HG03135 (cell line): ENCODE data around the gene GRK4.
"Not testable (repeated sequence)": the region's sequence is repeated elsewhere in the genome, so short reads cannot be mapped to it uniquely, and the experiment has no call there.

Experiments
- ATAC-seq: cut with Tn5 transposase; IDR thresholded peaks from one replicate; pipeline ENCODE4 v1.9.1; 2021; ENCODE audit warnings: mild to moderate bottlenecking, moderate library complexity; ENCODE audit not compliant: unreplicated experiment

The GRK4 gene

DNA sequence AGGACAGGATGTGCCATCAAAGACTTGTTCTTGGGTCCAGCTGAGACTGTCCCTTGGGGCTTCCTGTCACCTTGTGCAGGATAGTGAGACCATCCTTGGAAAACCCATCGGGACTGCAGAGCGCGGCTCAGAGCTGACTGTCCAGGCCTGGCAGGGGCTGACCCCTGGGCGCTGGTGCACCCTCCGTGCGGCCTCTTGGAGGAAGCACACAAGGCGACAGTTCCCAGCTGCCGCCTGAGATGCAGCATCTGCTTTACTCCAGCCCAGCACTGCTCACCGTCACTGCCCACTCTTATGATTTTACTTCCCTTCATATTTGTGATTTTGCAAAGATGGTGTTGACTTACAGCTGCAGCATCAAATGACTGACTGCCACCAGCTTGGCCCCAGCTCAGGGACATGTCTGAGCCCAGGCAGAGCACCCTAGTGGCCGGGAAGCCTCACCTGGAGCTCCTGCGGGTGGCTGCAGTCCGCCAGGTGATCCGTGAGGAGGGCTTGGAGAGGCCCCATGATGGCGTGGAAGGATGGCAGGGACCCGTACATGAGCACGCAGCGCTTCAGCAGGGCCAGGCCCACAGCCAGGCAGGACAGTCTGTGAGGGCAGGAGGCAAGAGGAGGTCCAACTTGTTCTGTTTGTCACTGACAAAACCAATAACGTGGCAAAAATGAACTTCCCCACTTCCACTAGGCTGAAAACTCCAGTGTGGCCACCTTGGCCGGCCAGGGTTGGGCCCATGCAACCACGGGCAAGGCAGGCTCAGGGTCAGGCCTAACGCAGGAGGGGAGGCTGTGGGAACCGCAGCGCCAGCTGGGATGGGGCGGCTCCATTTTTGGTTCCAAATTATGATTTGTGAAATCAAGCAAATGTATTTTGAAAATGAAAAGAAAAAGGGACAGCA lies 22.0 kb upstream of the GRK4 start:
- no peak for ATAC-seq

DNA sequence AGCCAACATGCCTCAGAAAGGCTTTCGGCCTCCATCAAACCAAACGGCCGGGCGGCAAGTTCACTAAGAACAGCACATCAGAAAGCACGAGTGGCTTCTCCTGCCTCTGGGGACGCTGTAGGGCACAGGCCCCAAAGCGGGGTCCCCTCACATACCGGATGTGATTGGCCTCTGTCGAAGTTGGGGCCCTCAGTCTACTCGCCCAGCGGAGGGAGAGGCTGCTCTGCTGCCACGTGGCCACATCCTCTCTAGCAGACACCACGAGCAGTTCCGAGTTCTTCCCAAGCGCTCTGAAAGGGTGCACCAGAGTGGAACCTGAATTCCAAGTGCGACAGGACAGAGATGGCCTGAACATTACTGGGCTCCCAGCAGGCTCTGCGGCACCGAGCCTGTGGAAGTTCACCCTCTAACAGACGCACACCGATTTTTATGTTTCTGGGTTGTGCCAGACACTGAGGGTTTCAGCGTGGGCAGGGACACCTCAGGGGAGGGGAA lies 21.3 kb upstream of the GRK4 start:
- ATAC-seq: no peak

DNA sequence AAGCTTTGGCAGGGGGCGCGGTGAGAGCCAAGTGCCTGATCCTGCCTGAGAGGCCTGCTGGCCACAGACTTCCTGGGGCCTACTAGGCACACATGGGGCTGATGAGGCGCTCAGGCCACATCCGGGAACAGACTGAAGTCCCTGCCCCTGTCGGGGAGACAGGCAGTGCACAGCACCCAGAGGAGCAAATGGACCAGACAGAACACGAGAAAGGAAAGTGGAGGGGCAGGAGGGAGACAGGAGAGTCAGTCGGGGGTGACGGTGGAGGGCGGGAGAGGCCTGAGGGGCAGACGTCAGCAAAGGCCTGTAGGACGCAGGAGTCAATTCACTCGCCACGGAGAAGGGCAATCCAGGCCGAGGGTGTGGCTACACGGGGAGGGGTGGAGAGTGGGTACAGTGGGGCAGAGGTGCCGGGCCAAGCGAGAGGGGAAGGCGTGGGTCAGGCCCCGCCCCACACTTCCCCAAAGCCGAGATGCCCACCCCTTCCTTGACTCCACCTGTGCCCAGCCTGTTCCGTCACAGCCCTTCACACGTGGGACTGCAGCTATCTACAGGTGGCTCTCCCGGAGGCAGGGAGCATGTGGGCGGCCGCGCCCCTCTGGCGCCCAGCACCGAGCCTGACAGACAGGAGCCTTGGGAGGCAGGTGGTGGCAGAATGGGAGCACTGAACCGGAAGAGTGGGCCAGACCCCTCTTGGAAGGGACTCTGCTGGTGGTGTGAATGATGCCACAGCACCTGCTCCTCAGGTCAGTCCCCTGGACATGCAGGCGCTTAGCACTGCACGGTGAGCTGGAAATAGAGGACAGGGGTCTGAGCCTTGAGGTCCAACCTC lies 20.6 kb upstream of the GRK4 start:
- no peak for ATAC-seq

DNA sequence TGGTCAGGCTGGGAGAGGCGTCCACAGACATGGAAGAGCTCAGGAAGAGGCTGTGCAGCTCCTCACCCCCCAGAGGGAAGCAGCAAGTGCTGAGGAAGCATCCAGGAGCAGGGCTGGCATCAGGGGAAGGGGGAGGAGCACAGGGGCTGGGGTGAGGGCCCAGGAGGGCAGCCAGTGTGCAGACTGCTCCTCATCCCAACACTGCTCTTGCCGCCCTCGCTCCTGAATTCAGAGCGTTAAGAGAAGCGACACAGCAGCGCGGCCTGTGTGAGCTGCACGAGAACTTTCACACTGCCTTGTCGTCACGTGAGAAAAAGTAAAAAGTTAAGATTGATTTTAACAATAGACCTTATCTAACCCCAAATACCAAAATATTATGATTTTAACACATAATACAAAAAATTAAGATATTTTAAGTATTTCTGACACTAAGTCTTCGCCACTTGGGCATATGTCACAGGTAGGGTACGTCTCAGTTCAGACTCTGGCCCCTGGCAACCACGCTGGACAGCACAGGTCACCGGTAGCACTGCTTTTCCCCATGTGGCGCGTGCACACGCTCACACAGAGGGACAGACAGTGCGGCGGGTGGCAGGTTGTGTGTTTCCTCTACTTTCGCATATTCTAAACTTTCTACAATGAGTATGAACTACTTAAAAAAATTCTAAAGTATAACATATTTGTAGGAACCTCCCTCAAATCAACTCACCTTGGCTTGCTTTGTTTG lies 19.8 kb upstream of the GRK4 start:
- no peak for ATAC-seq

- no peak for ATAC-seq
These were observed 19.3 kb upstream of the GRK4 start for GRCh38 chr4:2944091-2944482.

DNA sequence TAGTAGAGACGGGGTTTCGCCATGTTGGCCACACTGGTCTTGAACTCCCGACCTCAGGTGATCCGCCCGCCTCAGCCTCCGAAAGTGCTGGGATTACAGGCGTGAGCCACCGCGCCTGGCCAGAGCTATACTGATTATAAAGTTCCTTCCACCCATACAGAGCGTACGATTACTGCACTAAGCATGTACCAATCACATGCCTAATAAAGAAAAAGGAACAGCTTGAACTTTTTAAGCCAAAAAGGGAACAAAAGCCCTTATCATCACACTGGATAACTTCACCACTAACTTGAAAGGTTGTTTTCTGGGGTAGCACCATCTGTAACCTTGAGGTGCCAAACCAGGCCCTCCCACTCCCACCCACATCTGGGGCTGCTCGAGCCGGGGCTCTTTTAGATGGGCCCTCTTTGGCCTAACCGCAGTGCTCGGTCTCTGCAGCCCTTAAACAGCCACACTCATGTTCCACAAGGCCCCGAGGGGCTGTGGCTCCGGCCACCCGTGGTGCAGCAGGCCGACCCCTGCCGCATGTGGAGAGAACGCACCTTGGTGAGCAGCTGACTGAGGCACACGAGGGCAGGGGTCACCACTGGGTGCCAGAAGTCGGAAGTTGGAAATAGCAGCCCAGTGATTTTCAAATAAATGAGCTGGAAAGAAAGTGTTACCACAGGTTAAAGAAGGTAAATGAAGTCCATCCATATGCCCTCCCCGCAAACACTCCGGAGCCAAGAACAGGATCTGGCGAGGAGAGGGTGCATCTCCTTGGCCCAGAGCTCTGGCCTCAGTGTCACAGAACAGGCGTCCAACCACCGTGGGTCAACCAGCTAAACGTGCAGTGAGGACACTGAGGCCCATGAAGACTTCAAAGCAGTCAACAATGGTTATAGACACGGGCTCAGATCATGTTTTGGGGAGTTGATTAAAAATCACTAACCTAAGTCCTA lies 18.5 kb upstream of the GRK4 start:
- no peak for ATAC-seq

- ATAC-seq: not testable (repeated sequence)
These were observed 17.5 kb upstream of the GRK4 start for GRCh38 chr4:2945619-2946604.

DNA sequence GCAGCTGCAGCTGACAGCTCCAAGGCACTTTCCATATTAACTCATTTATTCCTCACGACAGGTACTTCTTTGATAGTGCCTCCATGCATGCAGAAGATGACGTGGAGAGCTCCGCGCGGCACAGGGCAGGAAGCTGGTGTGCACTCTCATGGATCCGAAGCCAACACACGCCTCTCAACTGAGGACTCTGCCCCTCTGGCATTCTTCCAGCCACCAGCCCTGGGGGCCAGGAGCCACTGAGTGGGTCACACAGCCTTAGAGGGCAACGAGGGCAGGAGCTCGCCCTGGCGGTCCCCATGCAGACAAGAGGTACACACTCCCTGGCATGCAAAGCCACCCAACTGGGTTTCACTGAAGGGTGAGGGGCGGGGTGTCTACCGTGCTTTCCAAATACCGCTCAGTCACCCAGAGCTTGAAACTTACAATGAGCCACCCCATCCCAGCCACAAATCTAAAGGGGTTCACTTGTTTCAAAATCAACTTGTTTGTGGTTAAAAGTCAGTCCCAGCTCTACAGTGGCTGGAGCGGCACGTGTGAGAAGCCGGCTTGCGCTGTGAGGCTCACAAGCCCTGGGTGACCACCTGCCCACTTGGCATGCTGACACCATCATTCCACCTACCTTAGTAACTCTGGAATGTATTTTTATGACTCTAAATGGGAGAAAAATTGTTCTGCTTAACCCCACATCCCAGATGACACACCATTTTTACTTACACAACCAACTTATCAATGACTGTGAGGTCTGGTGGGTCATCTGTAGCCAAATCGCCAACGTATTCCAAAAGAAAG lies 16.4 kb upstream of the GRK4 start:
- no peak for ATAC-seq

DNA sequence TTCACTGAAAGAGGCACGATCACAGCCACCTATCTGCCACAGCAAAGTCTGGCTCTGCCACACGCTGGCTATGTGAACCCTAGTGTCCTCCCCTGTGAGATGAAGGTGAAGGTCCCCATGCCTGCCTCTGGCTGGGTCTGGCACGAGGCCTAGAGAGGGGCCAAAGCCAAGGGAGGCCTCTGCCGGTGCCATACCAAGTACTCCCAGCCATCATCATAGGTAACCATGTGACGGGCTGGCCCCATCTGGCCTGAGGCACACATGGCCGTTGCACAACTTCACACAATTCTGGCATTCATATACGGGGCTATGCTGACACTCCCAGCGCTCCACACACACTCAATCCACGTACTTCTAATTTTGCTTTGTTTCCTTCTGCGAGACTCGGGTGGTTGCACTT lies 15.4 kb upstream of the GRK4 start:
- ATAC-seq: no peak

DNA sequence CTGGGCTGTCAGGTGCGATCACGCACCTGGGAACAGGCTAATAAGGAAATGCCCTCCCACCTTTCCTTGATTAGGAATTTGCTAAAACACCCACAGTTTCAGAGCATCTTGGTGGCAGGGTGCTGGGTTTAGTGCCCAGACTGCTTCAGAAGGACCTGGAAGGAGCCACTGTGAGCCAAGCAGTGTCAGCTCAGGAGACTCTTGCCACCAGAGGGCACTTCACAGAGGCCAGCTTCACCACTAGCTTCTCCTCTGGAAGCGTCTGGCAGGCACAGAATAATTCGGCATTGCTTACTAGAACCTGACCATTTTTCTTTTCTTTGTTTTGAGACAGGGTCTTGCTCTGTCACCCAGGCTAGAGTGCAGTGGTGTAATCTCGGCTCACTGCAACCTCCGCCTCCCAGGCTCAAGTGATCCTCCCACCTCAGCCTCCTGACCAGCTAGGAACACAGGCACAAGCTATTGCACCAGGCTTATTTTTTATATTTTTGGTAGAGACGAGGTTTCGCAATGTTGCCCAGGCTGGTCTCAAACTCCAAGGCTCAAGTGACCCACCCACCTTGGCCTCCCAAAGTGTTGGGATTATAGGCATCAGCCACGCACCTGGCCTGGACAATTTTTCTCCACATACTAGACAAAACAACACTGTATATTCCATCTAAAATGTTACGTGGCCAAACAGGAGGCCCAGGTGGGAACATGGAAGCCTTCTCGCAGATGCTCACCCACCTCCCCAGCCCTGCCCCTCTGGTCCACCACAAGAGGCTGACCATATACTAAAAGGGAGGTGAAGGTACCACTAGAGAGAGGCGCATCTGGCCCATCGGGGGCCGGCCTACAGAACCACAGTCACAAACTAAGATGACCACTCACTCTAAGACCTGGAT lies 14.2 kb upstream of the GRK4 start:
- ATAC-seq: no peak

GRCh38 chr4:2949782-2950125 lies 13.6 kb upstream of the GRK4 start:
- no peak for ATAC-seq

- no peak for ATAC-seq
These were observed 13.0 kb upstream of the GRK4 start for GRCh38 chr4:2950221-2950989.

- ATAC-seq: no peak
These were observed 9.9 kb upstream of the GRK4 start for GRCh38 chr4:2953496-2953895.

DNA sequence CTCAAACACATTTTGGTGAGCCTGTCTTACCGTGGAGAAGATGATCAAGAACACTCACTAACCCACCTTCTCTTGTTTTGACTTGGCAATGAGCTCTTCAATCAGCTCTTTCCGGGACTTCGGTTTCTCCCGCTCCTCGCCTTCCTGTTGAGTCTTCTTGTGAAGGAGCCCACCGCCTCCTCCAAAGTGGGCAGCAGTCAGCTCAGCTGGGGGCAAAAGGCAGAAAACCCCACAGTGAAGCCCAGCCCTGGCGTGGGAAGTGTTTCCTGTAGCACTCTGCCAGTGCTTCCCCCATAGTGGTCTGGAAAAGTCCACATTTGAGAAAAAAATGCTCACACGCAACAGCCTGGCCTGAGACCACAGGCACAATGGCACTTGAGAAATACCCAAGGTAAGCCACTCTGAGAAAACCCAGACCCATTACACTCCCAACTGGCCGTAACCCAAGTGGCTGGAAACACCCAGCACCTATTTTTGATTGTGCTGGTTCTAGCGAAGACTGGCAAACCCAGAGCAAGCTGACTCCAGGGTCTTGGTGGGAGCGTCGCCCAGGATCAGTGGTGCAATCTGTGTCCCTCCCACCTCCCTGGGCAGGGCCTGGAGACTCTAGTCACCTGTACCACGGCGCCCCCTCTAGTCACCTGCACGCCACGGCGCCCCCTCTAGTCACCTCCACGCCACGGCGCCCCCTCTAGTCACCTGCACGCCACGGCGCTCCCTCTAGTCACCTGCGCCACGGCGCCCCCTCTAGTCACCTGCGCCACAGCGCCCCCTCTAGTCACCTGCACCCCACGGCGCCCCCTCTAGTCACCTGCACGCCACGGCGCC lies 8.8 kb upstream of the GRK4 start:
- ATAC-seq: no peak

DNA sequence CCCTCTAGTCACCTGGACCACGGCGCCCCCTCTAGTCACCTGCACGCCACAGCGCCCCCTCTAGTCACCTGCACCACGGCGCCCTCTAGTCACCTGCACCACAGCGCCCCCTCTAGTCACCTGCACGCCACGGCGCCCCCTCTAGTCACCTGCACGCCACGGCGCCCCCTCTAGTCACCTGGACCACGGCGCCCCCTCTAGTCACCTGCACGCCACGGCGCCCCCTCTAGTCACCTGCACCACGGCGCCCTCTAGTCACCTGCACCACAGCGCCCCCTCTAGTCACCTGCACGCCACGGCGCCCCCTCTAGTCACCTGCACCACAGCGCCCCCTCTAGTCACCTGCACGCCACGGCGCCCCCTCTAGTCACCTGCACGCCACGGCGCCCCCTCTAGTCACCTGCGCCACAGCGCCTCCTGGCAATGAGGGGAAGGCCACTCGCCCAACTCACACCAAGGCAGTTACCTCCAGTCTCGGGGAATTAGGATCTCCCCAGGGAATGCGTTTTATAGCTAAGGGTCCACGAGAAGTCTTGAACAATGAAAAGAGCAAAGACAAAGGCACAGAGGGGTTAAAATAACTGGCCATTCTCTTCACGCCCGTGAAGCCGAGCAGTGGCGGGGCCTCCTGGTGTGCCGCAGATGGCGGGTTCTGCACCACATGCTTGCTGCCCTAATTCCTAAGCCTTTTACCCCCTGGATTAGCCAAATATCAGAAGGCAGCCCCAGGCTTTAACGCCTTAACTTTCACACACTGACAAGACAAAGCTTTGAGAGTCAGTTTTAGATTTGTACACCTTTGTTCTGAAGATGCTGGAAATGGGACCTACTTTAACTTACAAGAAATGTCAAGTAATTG lies 8.0 kb upstream of the GRK4 start:
- ATAC-seq: not testable (repeated sequence)
